COLO668 (cell line): ENCODE results near the gene PDE8B.

Experiments
- DNase-seq: peaks from one replicate; lab custom pipeline; 2025; ENCODE audit not compliant: unreplicated experiment; lab: John Stamatoyannopoulos, UW

The PDE8B gene, protein sequence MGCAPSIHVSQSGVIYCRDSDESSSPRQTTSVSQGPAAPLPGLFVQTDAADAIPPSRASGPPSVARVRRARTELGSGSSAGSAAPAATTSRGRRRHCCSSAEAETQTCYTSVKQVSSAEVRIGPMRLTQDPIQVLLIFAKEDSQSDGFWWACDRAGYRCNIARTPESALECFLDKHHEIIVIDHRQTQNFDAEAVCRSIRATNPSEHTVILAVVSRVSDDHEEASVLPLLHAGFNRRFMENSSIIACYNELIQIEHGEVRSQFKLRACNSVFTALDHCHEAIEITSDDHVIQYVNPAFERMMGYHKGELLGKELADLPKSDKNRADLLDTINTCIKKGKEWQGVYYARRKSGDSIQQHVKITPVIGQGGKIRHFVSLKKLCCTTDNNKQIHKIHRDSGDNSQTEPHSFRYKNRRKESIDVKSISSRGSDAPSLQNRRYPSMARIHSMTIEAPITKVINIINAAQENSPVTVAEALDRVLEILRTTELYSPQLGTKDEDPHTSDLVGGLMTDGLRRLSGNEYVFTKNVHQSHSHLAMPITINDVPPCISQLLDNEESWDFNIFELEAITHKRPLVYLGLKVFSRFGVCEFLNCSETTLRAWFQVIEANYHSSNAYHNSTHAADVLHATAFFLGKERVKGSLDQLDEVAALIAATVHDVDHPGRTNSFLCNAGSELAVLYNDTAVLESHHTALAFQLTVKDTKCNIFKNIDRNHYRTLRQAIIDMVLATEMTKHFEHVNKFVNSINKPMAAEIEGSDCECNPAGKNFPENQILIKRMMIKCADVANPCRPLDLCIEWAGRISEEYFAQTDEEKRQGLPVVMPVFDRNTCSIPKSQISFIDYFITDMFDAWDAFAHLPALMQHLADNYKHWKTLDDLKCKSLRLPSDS

DNA sequence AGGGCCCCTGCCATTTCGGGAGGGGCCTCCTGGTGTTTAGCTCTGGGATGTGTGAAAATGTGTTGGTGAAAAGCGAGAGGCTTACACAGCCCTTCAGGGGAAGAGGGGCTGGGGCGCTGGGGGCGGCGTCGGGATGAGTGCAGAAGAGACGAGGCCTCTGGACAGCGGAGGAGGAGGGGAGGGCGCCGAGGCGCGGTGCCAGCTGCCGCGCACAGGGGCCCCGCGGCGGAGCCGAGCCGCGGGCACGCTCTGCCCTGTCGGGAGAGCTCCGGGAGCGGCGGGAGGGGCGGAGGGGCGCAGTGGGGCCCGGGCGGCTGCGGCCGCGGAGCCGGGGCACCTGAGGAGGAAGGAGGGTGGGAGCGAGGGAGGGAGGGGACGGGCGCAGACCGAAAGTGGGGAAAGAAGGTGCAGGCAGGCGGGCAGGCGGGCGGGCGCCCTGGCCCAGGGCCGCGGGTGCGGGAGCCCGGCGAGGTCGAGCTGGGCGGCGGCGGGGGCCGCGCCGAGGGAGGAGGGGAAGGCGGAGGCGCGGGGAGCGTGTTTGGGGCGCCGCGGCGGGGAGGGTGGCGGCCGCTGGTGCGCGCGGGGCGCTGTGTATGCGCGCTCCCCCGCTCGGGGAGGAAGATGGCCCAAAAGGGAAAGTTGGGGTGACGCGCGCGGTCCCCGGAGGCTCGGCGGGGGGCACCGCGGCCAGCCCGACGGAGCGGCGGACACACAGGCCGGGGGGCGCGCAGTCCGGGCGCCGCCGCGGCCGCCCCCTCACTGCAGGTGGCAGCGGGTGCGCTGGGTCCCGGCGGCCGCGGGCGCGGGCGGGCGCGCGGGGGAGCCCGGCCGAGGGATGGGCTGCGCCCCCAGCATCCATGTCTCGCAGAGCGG lies at the start of gene PDE8B:
PDE8B (plus strand) TSS at position 590 of the 873 bp plus-strand sequence; CDS start at position 836, 246 bp downstream.
- peak; percentile 45 for DNase-seq

DNA sequence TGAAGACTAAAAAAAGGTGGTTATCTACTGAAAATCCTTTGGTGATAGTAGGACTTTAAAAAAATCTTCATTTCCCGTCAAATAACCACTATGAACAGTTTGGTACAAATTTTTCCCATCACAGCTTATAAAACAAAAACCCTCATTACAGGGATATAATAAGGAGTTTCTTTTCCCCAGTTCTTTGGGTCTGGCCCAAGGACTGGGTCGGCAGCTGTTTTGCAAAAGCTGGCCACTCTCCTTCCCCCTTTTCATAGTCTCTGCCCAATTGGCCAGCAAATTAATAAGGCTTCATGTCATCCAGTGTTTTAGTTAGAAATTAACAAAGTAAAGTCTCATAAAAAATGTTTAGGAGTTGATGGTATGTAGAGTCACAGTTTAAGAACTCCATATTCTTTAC lies 47.0 kb upstream of the PDE8B start:
- no peak for DNase-seq

DNA sequence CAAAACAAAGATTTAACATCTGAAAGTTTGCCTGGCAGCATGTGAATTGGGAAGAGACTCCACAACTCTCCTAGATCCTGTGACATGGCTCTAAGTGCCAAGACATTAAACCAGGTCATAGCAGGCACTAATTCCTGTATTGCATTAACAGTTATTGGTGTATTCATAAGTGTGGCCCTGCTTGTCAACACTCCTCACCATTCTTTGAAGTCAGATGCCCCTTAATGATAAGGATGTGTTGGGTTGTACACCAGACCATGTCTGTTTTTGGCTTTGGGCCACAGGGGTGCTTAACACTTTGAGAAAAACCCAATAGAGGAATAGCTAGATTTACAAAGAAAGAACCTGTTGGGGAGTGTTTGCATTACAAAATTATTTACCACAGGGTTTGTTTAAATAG lies 43.4 kb upstream of the PDE8B start:
- DNase-seq, result no peak

DNA sequence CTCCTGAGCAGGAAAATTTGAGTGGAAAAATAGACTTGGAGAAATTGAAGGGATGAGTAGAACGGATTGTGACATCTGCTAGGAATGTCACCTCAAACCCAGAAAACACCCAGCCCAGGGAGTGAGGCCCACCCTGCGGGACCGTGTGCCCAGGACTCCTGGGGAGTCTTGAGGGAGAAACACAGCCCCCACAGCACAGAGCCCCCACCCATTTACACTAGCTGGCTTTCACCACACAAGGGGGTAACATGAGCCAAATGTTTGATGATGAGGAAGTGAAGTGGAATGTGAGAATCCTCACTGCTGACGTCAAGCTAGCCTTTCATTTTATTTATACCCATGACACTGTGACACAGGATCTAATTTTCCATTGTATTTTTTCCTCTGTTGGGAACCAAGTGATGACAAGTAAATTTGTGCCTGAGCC lies 42.8 kb upstream of the PDE8B start:
- no peak for DNase-seq

DNA sequence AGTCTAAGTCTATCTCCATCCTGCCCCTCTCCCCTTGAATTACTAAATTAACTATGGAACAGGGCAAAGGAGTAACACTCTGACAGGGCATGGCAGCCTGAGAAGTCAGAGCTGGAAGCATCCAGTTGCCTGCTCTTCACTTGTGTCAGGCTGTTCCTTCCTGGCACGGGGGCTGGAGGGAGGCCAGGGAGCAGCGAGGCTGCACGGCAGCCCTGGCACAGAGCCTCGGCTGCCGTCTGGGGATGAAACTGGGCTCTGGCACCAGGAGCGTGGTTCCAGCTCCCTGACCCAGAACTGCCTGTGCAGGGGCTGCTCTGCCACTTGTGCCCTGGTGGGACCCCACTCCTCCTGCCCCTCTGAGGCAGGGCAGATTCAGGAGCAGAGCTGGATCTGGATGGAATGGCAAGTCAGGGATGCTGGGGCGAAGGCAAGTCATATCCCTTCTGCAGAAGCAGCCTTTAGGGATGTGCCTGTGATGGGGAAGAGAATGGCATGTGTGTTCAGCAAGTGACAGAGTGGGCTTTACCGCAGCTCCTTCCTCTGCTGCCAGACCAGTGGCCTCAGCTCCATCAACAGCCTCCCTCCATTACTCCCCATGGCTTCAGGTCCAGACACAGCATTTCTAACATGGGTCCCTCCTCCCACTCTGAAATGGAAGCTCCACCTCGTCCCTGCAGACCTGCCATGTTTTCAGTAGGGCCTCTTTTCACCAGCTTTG lies 42.2 kb upstream of the PDE8B start:
- DNase-seq, result no peak

DNA sequence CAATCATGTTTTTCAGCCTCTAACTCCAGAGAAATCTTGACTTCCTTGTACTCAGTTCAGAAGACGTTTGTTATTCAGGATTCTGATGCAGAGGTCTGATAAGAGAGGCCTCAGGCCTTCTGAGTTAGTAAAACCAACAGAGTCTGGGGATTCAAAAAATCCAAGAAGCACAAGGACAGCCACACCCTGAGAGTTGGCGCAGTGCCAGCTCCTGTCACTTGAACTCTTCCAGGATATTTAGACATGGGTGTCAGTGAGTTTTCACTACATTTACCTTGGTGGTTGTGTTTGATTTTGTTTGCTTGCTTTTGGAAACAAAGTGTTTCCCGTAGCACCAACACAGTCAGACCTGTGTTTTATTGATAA lies 41.6 kb upstream of the PDE8B start:
- peak; percentile 51 for DNase-seq

DNA sequence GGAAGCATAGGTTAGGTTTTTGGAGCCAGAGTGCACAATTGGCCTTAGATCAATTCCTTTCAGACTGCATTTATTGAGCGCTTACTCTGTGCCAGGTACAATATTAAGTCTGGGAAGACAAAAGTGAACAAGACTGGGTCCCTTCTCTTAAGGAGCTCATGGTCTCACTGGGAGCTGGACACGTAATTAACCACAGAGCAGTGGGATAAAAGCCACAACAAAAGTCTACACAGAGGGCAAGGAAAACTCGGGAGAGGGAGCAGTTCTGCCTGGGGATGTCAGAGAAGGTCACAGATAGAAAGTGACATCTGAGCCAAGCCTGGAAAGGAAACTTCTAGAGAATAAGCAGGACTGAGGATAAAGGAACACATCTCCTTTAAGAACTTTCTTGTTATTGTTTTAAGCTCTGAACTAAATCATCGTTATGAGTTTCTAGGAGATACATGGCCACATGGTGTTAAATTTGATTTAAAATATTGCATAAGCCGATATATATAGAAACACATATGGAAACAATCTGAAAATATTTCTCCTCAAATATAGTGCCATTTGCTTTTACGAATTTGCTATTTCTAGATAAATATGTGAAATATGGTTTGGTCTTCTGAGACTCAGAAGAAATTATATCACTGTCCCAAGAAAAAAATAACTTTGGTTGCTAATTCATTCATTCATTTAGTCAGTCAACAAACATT lies 40.1 kb upstream of the PDE8B start:
- DNase-seq, result no peak

DNA sequence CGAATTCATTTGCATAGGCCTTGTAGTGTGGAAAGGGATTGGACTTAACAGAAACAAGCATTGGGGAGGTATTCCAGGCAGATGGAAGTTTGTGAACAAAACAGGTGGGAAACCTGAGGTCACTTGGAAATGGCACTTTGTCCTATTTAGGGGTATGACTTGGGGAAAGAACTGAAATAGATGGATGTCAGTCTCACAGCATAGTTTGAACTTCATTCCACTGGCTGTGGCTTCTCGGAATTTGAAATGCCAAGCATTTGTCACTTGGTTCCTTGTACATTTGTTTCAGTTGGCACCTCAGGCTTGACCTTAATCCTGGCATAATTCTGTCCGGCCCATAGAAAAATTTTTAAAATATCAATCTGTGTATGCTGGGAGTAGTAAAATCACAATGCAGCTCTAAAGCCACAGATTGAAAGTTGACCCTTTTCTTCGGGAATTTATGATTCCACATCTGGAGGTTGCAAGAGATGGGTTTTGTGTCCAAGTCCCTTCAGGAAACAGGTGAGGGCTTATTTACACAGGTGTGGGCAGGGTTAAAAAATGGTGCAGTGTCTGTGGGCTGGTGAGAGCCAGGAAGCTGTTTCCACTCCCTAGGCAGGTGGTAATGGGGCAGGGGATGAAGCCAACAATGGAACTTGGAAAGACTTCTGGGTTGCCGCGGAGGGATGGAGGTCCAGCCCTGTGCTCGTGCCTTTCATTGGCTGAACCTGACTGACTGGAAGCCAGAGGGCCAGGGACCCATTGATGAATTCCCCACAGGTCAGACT lies 39.2 kb upstream of the PDE8B start:
- peak; percentile 27 for DNase-seq

DNA sequence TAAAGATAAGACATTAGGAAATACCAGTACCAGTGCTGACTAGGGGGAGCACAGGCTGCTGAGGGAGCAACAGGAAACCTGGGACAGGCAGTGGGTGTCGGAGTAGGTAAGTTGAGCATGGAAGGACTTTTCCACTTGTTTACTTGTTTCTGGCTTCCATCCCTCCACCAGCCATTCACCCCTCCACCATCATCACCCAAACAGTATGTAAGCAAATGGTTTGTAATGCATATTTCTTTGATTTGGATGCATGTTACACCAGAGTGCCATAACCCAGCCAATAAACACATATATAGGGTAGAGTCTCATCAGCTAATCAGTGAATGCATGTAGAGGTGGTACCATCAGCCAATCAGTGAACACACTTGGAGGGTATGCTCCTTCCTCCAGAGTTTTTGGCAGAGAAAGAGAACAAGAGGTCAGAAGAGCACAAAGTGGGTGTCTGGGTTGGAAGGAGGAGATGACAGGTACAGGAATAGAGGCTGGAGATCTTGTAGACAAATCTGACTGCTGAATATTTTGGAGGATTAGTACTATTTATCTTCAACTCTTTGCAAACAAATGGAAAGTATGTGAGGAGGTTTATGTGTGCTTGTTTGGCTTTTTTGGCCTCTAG lies 37.7 kb upstream of the PDE8B start:
- no peak for DNase-seq

DNA sequence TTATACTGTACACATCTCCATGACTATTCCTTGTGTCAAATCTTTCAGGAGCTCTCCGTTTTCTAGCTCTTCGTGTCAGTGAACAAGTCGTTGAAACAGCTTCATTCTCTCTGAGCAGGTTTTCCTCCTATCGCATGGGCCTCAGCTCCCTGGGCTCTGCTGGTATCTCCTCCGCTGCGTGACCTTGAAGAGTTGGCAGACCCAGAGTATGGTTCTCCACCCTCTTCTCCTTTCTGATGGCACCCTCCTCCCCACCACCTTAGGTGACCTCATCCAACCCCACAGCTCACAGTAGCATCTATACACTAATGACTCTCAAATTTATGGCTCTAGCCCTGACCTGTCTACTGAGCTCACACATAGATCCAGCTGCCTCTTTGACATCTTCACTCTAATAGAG lies 36.0 kb upstream of the PDE8B start:
- DNase-seq, result no peak

DNA sequence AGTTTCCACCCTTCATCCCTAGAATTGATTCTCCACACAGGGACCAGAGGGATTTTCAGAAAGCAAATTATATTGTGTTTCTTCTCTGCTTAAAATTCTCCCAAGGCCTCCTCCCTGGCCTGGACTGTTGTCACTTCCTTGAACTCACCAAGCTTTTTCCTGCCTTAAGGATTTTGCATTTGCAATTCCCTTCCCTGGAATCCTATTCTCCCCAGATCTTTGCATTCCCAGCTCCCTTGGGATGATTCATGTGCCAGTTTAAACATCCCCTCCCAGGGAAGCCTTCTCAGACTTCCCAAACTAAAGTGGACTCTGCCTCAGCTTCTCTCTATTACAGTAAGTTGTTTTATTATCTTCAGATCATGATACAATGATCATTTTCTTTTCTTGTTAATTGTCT lies 35.2 kb upstream of the PDE8B start:
- no peak for DNase-seq

DNA sequence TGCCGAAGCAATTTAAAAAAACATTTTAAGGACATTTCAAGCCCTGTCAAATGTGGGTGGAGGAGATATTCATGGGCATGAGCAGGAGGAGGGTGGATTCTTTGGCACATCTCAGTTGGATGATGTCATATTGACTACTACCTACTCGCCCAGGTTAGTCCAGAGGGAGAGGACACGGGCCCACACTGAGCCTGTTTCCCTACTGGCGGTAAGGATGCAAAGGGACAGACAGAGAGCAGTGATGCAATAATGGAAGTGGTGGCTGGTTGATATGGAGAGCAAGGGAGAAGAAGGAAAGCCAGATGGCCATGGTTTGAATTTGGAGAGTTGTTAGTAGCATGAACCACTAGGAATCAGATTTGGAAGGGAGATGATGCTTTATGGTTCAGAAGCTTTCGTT lies 34.1 kb upstream of the PDE8B start:
- DNase-seq, result no peak

DNA sequence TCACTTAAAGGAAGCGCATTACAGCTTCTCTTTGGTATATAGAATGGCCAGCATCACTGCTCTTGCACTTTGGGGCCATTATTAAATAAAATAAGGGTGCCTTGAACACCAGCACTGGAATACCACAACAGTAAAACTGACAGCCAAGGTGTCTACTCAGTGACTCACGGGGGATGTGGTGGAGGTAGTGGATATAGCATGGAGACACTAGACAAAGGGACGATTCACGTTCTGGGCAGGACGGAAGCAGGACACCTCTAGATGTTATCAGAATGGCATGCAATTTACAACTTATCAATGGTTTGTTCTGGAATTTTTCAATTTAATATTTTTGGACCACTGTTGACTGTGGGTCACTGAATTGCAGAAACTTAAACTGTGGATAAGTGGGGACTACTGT lies 32.9 kb upstream of the PDE8B start:
- no peak for DNase-seq

DNA sequence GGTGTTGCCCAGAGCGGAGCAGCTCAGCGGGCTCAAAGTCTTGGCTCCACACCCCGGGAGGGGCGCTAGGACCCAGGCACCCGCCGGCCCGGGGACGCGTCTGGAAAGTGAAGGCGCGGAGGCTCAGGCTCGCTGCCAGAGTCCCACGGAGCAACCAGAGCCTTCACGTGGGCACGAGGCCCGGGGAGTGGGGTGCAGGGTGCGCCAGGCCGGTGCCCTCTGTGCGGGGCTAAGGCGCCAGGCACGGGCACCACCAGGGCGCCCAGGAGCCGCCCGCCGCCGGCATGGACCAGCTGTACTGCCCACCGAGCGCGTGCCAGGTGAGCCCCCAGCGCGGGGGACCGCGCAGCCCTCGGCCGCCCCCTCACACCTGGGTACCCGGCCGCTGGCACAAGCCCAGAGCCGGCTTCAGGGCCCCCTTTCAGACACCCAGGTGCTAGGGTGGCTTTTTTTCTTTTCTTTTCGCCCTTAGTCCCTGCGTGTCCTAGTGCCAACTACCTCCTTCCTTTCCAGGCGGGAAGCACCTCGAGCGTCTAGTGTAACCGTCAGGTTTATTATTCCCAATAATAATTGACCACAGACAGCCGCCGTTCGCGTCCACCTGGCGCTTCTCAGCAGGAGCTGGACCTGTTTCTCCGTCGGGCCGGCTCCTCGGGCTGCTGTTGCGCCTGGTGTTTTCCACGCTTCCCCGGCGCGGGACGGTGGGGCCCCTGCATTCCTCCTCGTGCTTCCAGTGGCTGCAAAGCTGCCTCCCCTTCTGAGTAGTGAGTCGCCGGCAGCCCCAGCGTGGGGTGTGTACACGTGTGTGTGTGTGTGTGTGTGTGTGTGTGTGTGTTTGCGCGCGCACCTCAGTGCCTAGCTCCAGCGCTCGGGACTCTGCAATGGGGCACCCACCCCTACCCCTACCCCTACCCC lies 30.1 kb upstream of the PDE8B start:
- DNase-seq, result no peak

DNA sequence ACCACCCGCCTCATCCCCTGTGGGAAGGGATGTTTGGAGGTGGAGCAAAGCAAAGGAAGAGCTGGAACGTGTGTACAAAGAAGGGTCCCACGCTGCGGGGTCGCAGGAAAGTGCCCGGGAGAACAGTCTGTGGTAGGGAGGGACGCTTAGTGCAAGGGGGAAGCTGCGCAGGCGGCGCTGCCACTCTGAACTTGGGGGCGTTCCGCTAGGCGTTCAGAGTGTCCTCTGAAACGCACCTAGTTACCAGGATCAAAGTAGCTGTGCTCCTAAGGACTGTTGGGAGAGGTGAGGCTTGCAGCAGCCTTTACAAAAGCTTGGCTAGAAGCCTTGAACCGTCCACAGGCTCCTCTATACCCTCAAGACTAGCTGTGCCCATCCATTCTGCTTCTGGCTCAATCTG lies 29.3 kb upstream of the PDE8B start:
- DNase-seq, result no peak

DNA sequence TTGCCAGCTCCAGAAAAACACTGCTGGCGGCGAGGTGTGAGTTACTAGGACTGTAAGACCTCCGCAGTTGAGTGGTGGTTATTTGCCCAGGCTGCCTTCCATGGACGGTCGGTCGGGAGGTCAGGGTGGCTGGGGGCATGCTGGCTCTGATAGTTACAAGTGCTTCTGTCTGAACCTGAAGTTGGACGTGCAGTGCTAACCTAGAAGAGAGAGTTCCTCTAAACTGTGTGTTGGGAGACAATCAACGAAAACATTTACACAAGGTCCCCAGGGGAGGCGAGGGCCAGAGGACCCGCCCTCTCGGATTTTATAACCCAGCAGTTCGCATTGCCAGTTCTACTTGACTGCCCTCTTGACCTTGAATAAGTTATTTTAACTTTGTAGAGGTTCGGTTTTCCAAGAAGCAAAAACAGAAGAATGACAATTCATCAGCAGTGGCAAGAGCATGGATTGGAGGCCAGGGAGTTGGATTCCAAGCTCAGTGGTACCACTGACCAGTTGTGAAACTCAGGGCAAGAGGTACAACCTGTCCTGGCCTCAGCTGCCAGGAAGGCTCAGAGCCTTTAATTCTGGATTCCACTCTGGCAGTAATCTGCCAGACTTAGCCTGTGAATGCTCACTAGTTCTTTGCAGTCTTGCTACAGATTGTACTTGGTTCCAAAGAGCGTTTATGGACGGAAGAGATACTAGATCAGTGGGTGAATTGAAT lies 28.7 kb upstream of the PDE8B start:
- DNase-seq, result no peak

DNA sequence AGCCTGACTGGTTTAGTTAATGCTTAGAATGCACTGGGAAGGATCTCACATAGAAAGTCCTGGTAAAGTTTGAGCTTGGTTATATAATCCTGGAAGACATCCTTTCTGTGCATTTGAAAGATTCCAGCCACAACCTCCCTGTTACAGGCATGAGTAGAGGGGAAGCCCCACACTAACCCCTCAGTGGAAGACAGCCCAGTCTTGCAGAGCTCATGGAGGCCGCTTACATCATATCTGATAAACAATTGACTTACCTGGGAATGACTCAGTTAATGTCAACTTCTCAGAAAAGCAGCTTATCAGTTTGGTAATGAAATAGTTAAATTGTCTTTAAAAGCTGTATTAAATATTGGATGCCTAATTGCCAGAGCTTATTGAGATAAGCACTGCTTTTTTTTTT lies 28.1 kb upstream of the PDE8B start:
- DNase-seq, result no peak
